ENCODE data around the gene METTL24.
"Not testable (repeated sequence)": the region's sequence is repeated elsewhere in the genome, so short reads cannot be mapped to it uniquely, and the experiment has no call there.

METTL24 gene

GRCh38 chr6:110315207-110315868, 42.8 kb downstream of the METTL24 start:
- no peak for DNase-seq (ENCODE audit: low read depth in 2 of 2)

GRCh38 chr6:110310861-110311446, 47.2 kb downstream of the METTL24 start:
- DNase-seq (ENCODE audit: low read depth in 2 of 2): no peak

- not testable (repeated sequence) for DNase-seq (ENCODE audit: low read depth in 2 of 2)
Measured at GRCh38 chr6:110309432-110309831, 48.7 kb downstream of the METTL24 start.

- no peak for DNase-seq (ENCODE audit: low read depth in 2 of 2)
Measured at GRCh38 chr6:110307368-110307767, 50.8 kb downstream of the METTL24 start.

- not testable (repeated sequence) for DNase-seq (ENCODE audit: low read depth in 2 of 2)
Measured at GRCh38 chr6:110305832-110306231, 52.3 kb downstream of the METTL24 start.

- DNase-seq (ENCODE audit: low read depth in 2 of 2): not testable (repeated sequence)
Measured at GRCh38 chr6:110303692-110304091, 54.5 kb downstream of the METTL24 start.

GRCh38 chr6:110298916-110299315, 59.2 kb downstream of the METTL24 start:
- no peak for DNase-seq (ENCODE audit: low read depth in 2 of 2)

GRCh38 chr6:110298411-110298810, 59.7 kb downstream of the METTL24 start:
- no peak for DNase-seq (ENCODE audit: low read depth in 2 of 2)

GRCh38 chr6:110296241-110297025, 61.7 kb downstream of the METTL24 start:
- no peak for DNase-seq (ENCODE audit: low read depth in 2 of 2)

- DNase-seq (ENCODE audit: low read depth in 2 of 2): no peak
Measured at GRCh38 chr6:110295451-110296165, 62.5 kb downstream of the METTL24 start.

- DNase-seq (ENCODE audit: low read depth in 2 of 2): no peak
Measured at GRCh38 chr6:110287462-110288341, 70.4 kb downstream of the METTL24 start.

GRCh38 chr6:110285306-110286060, 72.7 kb downstream of the METTL24 start:
- DNase-seq (ENCODE audit: low read depth in 2 of 2): no peak

- no peak for DNase-seq (ENCODE audit: low read depth in 2 of 2)
Measured at GRCh38 chr6:110284855-110285254, 73.3 kb downstream of the METTL24 start.

GRCh38 chr6:110283657-110284056, 74.5 kb downstream of the METTL24 start:
- no peak for DNase-seq (ENCODE audit: low read depth in 2 of 2)

- DNase-seq (ENCODE audit: low read depth in 2 of 2): no peak
Measured at GRCh38 chr6:110282412-110282811, 75.7 kb downstream of the METTL24 start.

- no peak for DNase-seq (ENCODE audit: low read depth in 2 of 2)
Measured at GRCh38 chr6:110277100-110277665, 81.0 kb downstream of the METTL24 start.

- not testable (repeated sequence) for DNase-seq (ENCODE audit: low read depth in 2 of 2)
Measured at GRCh38 chr6:110272781-110273180, 85.4 kb downstream of the METTL24 start.

GRCh38 chr6:110271732-110272022, 86.5 kb downstream of the METTL24 start:
- DNase-seq (ENCODE audit: low read depth in 2 of 2): no peak

GRCh38 chr6:110270165-110270564, 88.0 kb downstream of the METTL24 start:
- DNase-seq (ENCODE audit: low read depth in 2 of 2): no peak

- DNase-seq (ENCODE audit: low read depth in 2 of 2): no peak
Measured at GRCh38 chr6:110269623-110270022, 88.5 kb downstream of the METTL24 start.

Data from stimulated activated CD8-positive, alpha-beta memory T cell treated with anti-CD3 and anti-CD28 coated beads, Interleukin-7, amount 100 ng/mL, for 1 hour (primary cell).